ENCODE data around the gene AHRR.
"Not testable (repeated sequence)": the region's sequence is repeated elsewhere in the genome, so short reads cannot be mapped to it uniquely, and the experiment has no call there.

AHRR gene

GRCh38 chr5:368183-369084 lies 46.9 kb downstream of the AHRR start:
- no peak for DNase-seq

GRCh38 chr5:369151-369868 lies 47.8 kb downstream of the AHRR start:
- DNase-seq, result no peak

- DNase-seq, result not testable (repeated sequence)
These were observed 48.3 kb downstream of the AHRR start for GRCh38 chr5:369869-370236.

- DNase-seq, result no peak
These were observed 48.9 kb downstream of the AHRR start for GRCh38 chr5:370311-370958.

GRCh38 chr5:370959-371810 lies 49.7 kb downstream of the AHRR start:
- DNase-seq, result no peak

- peak; percentile 82 for DNase-seq
These were observed 50.5 kb downstream of the AHRR start for GRCh38 chr5:371811-372555.

GRCh38 chr5:372556-372995 lies 51.1 kb downstream of the AHRR start:
- DNase-seq, result no peak

- DNase-seq, result no peak
These were observed 51.6 kb downstream of the AHRR start for GRCh38 chr5:372996-373709.

- DNase-seq, result no peak
These were observed 52.4 kb downstream of the AHRR start for GRCh38 chr5:373710-374602.

GRCh38 chr5:374631-375335 lies 53.3 kb downstream of the AHRR start:
- no peak for DNase-seq

GRCh38 chr5:375336-375920 lies 53.9 kb downstream of the AHRR start:
- no peak for DNase-seq

GRCh38 chr5:375921-376798 lies 54.6 kb downstream of the AHRR start:
- DNase-seq, result no peak

GRCh38 chr5:376799-377325 lies 55.3 kb downstream of the AHRR start:
- DNase-seq, result no peak

GRCh38 chr5:377326-377981 lies 55.9 kb downstream of the AHRR start:
- DNase-seq, result no peak

GRCh38 chr5:378301-378891 lies 56.9 kb downstream of the AHRR start:
- peak; percentile 51 for DNase-seq

- no peak for DNase-seq
These were observed 57.6 kb downstream of the AHRR start for GRCh38 chr5:378976-379742.
